ENCODE measurements around the gene MYOM3.

The MYOM3 gene

DNA sequence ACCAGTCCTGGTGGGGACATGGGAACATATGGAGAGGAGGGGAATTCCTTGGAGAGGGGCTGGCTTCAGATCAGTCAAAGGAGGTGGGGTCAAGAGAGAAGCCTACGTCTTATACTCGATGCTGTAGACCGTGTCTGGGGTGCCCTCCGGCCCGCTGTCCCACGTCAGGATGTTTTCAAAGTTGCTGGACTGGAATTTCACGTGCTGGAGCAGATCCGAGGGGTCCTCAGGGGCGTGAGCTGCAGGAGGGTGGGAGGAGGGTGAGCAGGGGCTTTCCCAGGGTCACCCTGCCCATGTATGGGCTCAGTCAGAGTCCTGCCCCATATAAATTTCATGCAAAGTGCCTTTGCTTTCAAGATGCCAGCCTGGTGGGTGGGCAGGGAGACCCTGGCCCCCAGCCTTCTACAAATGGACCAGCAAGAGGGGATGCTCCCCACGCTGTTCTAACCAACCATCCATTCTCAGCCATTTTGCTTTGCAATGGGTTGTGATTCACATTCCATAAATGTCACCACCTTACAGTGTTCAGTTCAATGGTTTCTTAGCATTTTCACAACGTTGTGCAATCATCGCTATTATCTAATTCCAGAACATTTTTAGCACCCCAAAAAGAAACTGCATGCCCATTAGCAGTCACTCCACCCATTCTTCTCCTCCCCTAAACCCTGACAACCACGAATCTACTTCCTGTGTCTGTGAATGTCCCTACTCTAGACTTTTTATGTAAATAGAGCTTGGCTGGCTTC is 26.7 kb upstream of the MYOM3 start:
- no peak for DNase-seq

DNA sequence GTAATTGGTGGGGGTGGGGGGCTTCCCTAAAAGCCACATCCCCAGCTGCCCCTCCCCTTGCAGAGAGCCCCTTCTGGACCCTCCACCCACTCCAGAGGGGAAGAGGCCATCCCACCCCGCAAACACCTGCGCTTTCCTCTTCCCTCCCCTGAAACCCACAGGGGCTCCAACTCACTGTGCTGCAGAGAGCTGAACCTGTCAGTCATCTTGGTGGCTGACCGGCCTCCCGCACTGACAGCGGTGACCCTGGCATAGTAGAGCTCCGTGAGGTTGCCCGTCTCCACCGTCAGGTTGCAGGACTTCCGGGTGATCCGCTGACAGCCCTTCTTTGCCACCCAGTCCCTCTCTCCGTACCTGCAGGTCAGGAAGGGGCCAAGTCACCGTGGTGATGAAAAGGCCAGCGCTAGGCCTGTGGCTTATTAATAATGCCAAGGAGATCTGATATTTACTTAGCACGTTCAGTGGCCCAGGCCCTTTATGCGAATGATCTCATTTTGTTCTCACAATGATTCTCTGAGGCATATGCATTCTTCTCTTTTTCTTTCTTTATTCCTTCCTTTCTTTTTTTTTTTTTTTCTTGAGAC is 25.1 kb upstream of the MYOM3 start:
- DNase-seq: no peak

DNA sequence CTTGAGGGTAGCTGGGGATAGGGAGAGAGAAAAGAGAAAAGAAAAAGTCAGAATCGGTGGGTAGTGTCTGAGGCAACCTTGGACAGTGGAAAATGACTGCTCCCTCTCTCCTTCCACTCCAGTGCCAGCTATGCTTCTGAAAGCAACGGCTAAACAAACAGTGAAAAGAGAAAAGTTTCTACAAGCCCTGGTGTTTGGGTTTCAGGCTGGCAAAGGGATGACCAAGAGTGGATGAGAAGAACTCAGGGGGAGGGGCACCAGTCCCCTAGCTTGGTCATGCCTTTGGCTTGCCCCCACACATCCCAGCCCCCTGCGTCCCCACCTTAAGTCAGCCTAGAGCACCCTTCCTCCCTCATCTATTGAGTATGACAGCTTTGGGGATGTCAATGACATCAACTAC is 22.4 kb upstream of the MYOM3 start:
- no peak for DNase-seq

DNA sequence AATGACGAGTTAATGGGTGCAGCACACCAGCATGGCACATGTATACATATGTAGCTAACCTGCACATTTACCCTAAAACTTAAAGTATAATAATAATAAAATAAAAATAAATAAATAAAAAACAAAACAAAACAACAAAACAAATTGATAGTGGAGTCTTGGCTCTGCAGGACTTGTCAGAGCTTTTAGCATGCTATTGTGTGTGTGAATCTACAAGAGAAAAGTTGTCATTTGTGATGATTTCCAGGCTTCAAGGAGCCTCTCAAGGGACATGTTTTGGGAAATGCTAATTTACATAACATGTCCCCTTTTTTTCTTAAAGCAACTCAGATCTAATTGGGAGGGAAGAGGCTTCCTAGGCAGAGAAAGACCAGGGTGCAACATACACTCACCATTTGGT is 21.9 kb upstream of the MYOM3 start:
- DNase-seq: no peak

DNA sequence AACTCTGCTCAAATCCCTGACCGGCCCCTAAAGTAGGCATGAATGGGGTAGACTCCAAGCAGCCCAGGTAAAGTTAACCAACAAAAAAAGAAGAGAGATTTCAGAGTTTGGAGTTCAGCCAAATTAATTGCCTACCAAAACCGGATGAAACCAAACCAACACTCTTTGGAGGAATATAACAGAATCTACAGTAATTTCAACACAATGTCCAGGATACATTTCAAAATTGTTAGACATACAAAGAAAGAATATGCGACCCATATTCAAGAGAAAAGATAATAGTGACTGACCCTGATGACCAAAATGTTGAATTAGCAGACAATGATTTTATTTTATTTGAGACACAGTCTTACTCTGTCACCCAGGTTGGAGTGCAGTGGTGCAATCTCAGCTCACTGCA is 18.4 kb upstream of the MYOM3 start:
- DNase-seq: no peak

DNA sequence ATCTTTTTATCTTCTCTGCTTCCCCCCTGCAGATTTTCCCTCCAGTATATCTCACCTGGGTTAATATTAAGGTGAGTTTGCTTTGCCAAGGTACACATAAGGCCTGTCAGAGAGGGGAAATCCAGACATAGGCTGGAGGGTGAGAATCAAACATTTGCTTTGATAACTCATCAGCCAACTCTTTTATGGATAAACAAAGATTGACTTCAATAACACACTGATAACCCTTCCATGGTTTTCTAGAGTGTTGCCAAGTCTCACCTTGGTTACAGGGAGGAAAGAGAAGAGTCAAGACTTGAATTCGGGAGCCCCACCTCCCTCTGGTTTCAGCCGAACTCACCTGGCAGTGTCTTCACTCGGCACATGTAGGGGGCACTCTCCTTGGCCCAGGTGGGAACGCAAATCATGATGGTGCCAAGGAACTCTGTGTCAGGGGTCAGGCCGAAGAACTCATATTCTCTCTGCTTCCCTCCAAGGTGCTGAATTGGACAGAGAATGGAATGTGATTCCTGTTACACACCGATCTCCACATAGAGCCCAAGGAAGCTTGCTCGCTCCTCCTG is 15.9 kb upstream of the MYOM3 start:
- no peak for DNase-seq

DNA sequence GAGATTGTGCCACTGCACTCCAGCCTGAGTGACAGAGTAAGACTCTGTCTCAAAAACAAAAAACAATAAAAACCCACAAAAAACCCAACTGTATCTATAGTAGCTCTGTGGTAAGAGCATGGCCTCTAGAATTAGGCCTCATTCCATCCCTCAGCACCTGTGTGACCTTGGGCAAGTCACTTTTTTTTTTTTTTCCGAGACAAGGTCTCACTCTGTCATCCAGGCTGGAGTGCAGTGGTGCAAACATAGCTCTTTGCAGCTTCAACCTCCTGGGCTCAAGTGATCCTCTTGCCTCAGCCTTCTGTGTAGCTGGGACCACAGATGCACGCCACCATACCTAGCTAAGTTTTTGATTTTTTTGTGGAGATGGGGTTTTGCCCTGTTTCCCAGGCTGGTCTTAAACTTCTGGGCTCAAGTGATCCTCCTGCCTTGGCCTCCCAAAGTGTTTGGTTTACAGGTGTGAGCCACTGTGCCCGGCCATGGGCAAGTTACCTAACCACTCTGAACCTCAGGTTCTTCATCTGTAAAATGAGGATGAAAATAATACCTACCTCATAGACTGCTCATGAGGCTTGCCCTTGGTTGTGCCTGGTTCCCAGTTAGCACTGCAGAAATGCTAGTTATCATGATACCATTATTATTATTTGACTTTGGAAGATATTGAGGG is 15.3 kb upstream of the MYOM3 start:
- no peak for DNase-seq

DNA sequence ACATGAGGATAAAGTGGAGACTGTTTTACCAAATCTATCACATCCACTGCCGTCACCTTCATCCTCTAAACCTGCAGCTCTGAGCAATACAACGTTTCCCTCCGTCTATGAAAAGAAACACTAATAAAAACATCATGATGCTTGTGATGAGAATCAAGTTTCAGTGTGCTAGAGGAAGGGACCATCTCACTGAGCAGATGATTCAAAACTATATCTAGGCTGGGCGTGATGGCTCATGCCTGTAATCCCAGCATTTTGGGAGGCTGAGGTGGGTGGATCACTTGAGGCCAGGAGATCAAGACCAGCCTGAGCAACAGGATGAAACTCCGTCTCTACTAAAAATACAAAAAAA is 14.7 kb upstream of the MYOM3 start:
- no peak for DNase-seq

DNA sequence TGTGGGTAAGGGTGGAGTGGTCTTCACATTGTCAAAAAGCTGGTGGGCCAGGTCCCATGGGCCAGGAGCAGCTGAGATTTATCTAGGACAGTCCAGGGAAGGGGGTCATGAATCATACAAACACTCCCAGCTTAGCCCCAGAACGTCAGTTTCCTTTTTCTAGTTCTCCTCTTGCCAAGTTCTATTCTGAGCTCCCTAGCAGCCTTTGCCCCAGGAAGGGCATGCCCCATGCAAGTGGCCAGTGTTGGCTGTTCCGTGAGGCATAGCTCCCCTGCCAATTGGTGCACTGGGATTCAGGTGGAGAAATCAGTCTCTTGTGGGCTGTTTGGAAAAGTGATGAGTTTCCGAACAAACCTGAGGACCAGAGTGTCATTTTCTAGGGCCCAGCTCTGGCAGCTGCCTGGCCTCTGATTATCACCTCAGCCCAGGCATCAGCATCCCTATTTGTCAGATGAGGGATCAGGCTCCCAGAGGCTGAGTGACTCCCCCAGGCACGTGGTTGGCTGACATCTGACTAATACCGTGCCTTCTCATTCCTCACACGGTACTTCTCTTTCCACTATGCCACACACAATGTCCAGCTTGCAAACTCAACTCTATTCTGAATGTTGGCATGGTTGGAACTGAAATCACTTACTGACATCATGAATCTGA is 14.2 kb upstream of the MYOM3 start:
- DNase-seq: no peak

DNA sequence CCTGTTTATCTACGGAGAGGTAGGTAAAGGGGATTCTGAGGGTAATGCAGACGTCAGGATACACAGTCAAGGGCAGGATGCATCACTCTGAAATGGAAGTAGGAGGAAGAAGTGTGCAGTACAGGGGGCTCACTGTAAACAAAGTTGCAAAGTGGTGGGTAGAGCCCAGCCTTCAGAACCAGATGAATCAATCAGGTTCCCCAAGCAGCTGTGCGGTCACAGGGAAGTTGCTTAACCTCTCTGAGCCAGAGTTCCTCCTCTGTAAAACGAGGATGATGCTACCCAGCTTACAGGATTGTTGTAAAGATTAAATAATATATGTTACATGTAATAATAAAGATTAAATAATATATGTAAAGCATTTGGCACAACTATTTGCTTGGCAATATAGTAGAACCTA is 13.5 kb upstream of the MYOM3 start:
- no peak for DNase-seq

DNA sequence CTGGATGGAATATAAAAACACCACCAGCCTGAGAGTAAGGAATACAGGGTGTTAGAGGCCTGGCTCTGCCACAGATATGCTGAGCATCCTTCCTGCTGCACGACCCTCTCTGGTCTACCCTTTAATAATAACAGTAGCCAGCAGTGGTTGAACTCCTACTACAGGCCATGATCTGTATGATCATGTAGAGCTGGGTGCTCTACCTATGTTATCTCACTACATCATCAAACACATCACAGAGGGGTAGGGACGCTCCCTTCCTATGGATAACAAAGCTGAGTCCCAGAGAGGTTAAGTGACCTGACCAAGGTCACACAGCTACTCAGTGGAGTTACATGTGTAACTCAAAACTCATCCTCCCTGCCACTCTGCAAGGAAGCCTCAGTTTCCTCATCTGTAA is 13.0 kb upstream of the MYOM3 start:
- no peak for DNase-seq

DNA sequence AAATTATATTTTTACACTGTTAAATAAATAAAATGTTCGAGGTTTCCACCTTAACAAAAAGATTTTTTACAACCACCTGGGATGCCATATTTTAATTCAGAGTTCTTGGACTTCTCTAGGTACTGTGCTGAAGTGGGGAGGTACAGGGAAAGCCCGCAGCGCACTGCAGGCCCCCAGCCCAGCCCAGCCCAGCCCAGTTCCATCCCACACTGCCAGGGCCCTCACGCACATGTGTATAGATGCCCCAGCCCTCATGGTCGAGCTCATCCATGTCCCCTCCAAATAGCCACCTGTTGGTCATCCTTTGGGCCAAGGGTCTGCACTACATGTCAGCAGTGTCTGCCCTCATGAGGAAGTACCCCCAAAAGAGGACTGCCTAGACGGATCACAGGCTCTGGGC is 11.7 kb upstream of the MYOM3 start:
- no peak for DNase-seq

DNA sequence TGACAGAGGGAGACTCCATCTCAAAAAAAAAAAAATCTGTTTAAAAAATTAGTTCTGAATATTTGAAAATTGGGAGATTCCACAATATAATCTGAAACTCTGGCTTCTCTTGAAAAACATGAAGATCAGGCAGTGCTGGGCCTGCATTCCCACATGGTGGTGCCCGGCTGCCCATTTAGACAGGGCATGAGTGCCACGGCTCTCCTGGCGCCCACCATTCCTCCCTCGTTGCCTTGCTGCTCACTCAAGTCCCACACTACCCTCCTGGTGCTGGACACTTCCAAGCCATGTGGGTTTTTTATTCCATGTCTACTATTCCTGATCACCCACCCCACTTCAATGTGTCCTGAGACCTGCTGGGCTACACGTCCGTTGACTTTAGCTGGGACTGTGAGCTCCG is 10.8 kb upstream of the MYOM3 start:
- no peak for DNase-seq

DNA sequence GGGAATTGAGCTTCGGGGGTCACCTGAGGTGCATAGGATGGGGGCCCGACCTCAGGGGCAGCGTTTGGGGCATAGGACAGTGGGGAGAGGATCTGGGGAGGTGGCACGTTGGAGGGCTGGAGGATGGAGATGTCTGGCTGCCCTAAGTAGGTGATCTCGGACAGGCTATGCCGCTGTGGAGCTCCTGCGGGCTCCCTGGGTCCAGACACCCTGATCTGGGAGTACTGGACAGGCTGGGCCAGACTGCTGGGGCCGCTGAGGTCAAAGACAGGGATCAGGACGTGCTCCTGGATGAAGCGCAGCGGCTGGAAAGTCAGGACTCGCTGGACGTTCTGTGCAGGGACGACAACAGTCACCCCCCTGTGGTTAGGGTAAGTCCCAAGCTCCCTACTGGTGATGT is 9.5 kb upstream of the MYOM3 start:
- no peak for DNase-seq

DNA sequence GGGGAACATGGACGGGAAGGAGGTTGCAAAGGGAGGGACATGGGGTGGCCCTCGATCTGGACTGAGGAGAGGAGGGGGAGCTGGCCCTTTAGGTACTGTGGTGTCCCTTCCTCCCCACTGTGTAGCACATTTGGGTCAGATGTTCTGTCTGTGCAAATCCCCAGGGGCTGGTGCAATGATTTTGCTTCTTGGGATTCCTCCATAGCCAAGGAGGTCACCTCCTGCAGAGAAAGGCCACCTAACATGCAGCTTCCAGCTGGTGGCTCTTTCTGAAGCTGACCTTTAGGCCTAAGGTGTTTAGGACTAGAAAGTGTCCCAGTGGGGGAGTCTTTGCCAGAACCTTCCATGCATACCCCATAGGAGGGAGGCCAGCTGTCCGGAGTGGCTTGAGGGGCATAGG is 9.0 kb upstream of the MYOM3 start:
- no peak for DNase-seq

DNA sequence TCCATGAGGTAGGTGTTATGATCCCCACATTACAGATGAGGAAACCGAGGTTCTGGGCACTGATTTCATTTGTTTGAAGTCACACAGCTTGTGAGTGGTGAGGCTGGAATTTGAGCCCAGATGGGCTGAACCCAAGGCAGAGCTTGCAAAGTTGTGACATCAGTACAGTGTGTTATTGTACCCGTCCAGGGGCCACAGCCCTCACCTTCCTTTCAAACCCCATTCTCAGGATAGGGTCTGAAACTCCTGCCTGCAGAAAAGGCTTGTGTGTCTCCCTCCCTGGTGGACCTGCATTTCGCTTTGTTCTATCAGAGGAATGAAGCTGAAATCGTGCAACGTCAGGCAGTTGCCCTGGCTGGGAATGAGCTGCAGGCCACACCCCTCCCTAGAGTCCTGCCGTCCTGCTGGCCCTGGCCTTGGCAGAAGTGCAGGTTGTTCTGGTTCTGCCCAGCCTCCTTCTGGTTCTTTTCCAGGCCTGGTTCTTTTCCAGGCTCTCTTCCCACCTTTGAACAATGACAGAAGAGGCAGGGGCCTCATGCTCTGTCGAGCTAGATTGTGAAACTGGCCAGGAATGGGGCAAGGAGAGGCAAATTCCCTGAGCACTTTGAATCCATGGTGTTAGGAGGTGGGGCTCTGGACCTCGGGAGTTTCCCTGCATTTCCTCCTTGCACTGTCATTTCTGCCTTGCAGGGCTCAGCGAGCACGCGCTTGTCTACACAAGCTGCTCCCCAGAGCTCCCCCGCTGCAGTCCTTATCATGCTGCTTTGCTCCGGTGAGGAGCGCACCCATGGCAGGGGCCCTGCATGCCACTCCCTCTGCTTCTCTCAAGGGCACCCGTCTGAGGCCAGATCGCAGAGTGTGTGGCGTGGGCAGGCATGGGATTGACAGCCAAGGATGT is 8.2 kb upstream of the MYOM3 start:
- no peak for DNase-seq

DNA sequence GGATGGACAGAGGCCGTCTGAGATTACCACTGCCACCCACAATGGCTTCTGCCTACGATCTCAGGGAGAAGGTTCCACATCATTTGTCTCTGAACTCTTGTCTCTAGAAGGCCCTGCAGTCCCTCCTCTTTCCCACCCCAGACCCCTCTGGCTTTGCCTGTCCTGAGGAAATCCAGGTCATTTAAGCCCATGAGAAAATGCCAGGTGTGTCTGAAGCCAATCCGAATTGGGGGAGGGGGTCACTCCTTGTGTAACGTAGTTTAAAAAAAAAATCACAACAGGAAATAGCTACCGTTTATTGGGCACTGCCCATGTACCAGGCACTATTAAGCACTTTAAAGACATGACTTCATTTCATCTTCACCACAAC is 7.5 kb upstream of the MYOM3 start:
- DNase-seq: no peak

DNA sequence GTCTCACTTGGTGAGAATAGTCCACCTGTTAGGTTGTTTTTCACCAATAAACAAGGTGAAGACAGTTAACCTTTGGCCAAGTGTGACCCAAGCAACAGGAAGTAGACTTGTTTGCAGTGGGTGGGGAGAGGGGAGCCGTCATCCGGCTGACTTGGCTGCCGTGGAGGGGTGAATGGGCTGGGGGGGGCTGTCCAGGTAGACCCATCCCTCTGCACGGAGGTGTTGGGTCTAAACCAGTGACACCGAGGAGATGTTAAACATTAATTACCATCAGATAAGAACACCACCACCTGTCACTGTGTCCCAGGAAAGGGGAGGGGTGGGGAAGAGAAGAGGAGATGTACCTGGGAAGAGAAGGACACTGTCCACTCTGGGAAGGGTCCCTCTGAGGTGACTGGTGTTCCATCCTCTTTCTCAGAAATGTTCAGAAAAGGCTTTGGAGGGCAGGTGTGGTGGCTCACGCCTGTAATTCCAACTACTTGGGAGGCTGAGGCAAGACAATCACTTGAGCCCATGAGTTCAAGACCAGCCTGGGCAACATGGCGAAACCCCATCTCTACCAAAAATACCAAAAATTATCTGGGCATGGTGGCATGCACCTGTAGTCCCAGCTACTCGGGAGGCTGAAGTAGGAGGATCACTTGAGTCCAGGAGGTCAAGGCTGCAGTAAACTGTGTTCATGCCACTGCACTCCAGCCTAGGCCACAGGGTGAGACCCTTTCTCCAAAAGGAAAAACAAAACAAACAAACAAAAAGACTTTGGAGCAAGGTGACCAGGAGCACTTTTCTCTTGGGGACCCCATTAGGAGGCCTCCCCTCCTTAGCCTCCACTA is 6.7 kb upstream of the MYOM3 start:
- DNase-seq: no peak

DNA sequence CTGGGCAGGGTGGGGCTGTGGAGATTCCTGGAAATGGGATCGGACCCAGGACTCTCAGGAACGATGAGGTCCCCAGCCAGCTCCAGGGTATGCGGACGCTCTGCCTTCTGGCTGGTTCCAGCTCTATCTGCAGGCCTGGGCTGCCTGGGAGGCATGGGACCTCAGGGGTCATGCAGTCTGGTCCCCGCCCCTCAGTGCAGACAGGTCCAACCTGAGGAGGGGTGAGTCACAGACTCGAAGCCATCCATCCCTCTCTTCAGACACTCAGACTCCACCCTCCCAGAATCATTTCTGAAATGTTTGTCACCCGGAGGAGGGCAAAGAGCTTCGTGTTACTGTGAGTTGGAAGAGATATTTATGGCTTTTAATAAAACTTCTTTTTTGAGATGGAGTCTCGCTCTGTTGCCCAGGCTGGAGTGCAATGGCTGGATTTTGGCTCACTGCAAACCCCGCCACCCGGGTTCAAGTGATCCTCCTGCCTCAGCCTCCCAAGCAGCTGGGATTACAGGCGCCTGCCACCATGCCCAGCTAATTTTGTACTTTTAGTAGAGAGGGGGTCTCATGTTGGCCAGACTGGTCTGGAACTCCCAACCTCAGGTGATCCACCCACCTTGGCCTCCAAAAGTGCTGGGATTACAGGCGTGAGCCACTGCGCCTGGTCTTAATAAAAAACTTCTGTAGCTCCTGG is 5.9 kb upstream of the MYOM3 start:
- DNase-seq: no peak

DNA sequence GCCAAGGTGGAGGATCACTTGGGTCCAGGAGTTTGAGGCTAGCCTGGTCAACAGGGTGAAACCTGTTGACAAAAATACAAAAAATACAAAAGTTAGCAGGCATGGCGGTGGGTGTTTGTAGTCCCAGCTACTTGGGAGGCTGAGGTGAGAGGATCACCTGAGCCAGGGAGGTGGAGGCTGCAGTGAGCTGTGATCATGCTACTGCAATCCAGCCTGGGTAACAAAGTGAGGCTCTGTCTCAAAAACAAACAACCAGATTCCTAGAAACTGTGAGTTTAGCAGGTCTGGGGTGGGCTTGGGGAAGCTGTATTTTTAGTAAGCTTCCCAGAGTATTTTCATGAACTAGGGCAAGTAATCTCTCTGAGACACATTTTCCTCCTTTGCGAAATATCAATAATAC is 5.2 kb upstream of the MYOM3 start:
- DNase-seq: no peak

DNA sequence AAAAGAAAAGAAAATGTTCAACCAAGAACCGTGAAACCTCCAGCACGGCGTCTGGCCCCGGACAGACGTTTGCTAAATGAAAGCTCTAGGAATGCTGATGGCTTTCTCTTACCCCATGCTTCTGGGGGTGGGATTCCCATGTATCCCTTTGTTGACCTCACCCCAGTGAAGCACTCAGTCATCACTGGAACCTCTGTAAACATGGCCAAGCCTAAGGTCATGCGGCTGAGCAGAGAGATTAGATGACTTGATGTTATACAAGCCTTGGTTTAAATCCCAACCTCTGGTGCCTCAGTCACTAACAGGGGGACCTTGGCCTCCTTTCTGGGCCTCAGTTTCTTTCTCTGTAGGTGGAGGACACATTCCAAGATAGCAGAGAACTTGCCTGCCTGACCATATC is 2.8 kb upstream of the MYOM3 start:
- DNase-seq: no peak

Measured in NCI-H187 treated with DMSO at 0.1 percent for 48 hours (cell line).